ENCODE results near the gene NOTO.
"Not testable (repeated sequence)": the region's sequence is repeated elsewhere in the genome, so short reads cannot be mapped to it uniquely, and the experiment has no call there.

- TF ChIP-seq CTCF, POLR2A (IDR thresholded peaks at IDR 0.05): not testable (repeated sequence)
These were observed 34.0 kb upstream of the NOTO start for GRCh38 chr2:73168348-73168747.
